GM23248 (cell line): ENCODE results near the gene PRPF40B. TPM values are rescaled to one million over a fixed set of nuclear protein-coding genes. Genes with fewer than 3 reads are reported as not detected.
"Not testable (repeated sequence)": the region's sequence is repeated elsewhere in the genome, so short reads cannot be mapped to it uniquely, and the experiment has no call there.

Experiments
- DNase-seq: peaks from one replicate; pipeline ENCODE4 v3.0.0-alpha.2; 2015
- H2AFZ ChIP-seq: fragments of 200-600 bp; sonication (generic); 2 replicates; pipeline ENCODE4 v1.6.1; 2016; ENCODE audit warnings: antibody characterized with exemption
- H3F3A ChIP-seq: fragments of 200-600 bp; sonication (generic); 2 replicates; pipeline ENCODE4 v1.6.1; 2016; ENCODE audit warnings: mild to moderate bottlenecking, antibody characterized with exemption, mixed run types; ENCODE audit not compliant: insufficient read depth
- H3K27ac ChIP-seq: fragments of 200-600 bp; sonication (generic); 2 replicates; pipeline ENCODE4 v1.5.1; 2016; ENCODE audit warnings: mild to moderate bottlenecking
- H3K27me3 ChIP-seq: fragments of 200-600 bp; sonication (generic); replicated peaks from 2 replicates; pipeline ENCODE4 v1.6.1; 2016; ENCODE audit warnings: mild to moderate bottlenecking; ENCODE audit not compliant: insufficient read depth
- H3K36me3 ChIP-seq: fragments of 200-600 bp; sonication (generic); 2 replicates; pipeline ENCODE4 v1.6.1; 2016; ENCODE audit warnings: low read depth, mild to moderate bottlenecking
- H3K4me1 ChIP-seq: fragments of 200-600 bp; sonication (generic); 2 replicates; pipeline ENCODE4 v1.6.1; 2016; ENCODE audit warnings: mild to moderate bottlenecking; ENCODE audit not compliant: insufficient read depth
- H3K4me2 ChIP-seq: fragments of 200-600 bp; sonication (generic); one replicate; pipeline ENCODE4 v1.6.1; 2016; ENCODE audit warnings: mild to moderate bottlenecking; ENCODE audit not compliant: unreplicated experiment
- H3K4me3 ChIP-seq: fragments of 200-600 bp; sonication (generic); 2 replicates; pipeline ENCODE4 v1.5.1; 2016; ENCODE audit warnings: mild to moderate bottlenecking
- H3K79me2 ChIP-seq: fragments of 200-600 bp; sonication (generic); 2 replicates; pipeline ENCODE4 v1.6.1; 2016; ENCODE audit warnings: mild to moderate bottlenecking; ENCODE audit not compliant: insufficient read depth
- H3K9ac ChIP-seq: fragments of 200-600 bp; sonication (generic); 2 replicates; pipeline ENCODE4 v1.6.1; 2016; ENCODE audit warnings: mild to moderate bottlenecking
- H3K9me2 ChIP-seq: fragments of 200-600 bp; sonication (generic); 2 replicates; pipeline ENCODE4 v1.6.1; 2016; ENCODE audit warnings: mixed run types, mild to moderate bottlenecking, moderate library complexity; ENCODE audit not compliant: insufficient read depth
- H3K9me3 ChIP-seq: fragments of 200-600 bp; sonication (generic); one replicate; pipeline ENCODE4 v1.6.1; 2017; ENCODE audit warnings: low read depth
- H4K20me1 ChIP-seq: fragments of 200-600 bp; sonication (generic); 2 replicates; pipeline ENCODE4 v1.6.0; 2016; ENCODE audit not compliant: insufficient read depth
- EZH2 ChIP-seq: fragments of 200-600 bp; sonication (generic); IDR thresholded peaks from 2 replicates; pipeline ENCODE4 v1.6.1; 2018; ENCODE audit warnings: antibody characterized with exemption, mild to moderate bottlenecking; ENCODE audit not compliant: insufficient read depth, poor library complexity, severe bottlenecking
- EZH2phosphoT487 ChIP-seq: fragments of 200-600 bp; sonication (generic); IDR thresholded peaks from 2 replicates; pipeline ENCODE4 v1.6.1; 2018; ENCODE audit warnings: antibody characterized with exemption, moderate library complexity, mild to moderate bottlenecking, low read depth; ENCODE audit not compliant: insufficient read depth
- WGBS, 2 experiments: methylation state at CpG; one replicate each; pipeline ENCODE4 v1.1.6; 2015 to 2017; ENCODE audit warnings: low lambda C conversion rate in 2 of 2, low coverage in 1 of 2; ENCODE audit errors: missing lambda C conversion rate in 2 of 2; 5-methylcytosine and 5-hydroxymethylcytosine counted together
- in situ Hi-C: fragments of 300-500 bp; cut with MboI; formaldehyde crosslinking; loops from 2 replicates; pipeline ENCODE4 v1.15.0; 2020
- polyA plus RNA-seq: library from polyadenylated mRNA; unstranded; fragments of >200 nt; fragmentation: Nextera tagmentation; extraction: Ambion mirVana; gene quantifications from 2 replicates; pipeline ENCODE4 v1.2.1, GENCODE V29; 2016
- total RNA-seq: library from RNA; depleted of rRNA; stranded (reverse); fragments of >200 nt; shearing (Covaris generic); gene quantifications from 2 replicates; pipeline ENCODE4 v1.2.3, GENCODE V29; 2014

PRPF40B gene
- total and polyA plus RNA-seq, 2 experiments from 2014 or later: 9.9 to 11.6 TPM

GRCh38 chr12:49588721-49589516, 34.4 kb upstream of the PRPF40B start:
- H3K27me3 ChIP-seq: no peaks in the 10 kb centered on the region

GRCh38 chr12:49598527-49598926, 24.8 kb upstream of the PRPF40B start:
- no peaks in the 10 kb centered on the region for H3K4me1 ChIP-seq
- 67 to 78% methylated on average over 10 of the region's 10 CpGs for WGBS, 2 experiments
- no peak for DNase-seq
- H3F3A ChIP-seq: no peaks in the 10 kb centered on the region
- H2AFZ ChIP-seq: no peak overlapping the region
- H3K9me3 ChIP-seq: no peaks in the 10 kb centered on the region
- no peak overlapping the region for H3K4me2 ChIP-seq
- no peak overlapping the region for H3K9ac ChIP-seq
- no peaks in the 10 kb centered on the region for H3K36me3 ChIP-seq
- TF ChIP-seq EZH2phosphoT487 (no peak), EZH2 (no peak)
- H3K79me2 ChIP-seq: no peaks in the 10 kb centered on the region
- no peak overlapping the region for H3K27ac ChIP-seq
- in situ Hi-C loops: no loop called here
- H3K4me3 ChIP-seq: no peak overlapping the region
- no peaks in the 10 kb centered on the region for H3K9me2 ChIP-seq
- H4K20me1 ChIP-seq: no peaks in the 10 kb centered on the region
- no peaks in the 10 kb centered on the region for H3K27me3 ChIP-seq

More at GRCh38 chr12:49588721-49589516, 34.4 kb upstream of the PRPF40B start:
- Histone ChIP-seq H3K27ac (no peak overlapping the region), H3K4me2 (no peak overlapping the region), H3K4me1 (no peaks in the 10 kb centered on the region), H3F3A (no peaks in the 10 kb centered on the region), H3K36me3 (no peaks in the 10 kb centered on the region), H3K9me3 (no peaks in the 10 kb centered on the region), H3K79me2 (no peaks in the 10 kb centered on the region), H3K9me2 (no peaks in the 10 kb centered on the region), H2AFZ (no peak overlapping the region), H3K9ac (no peak overlapping the region), H3K4me3 (no peak overlapping the region), H4K20me1 (no peaks in the 10 kb centered on the region)
- in situ Hi-C loops: no loop called here
- no peak for DNase-seq
- 75 to 83% methylated on average over 4 of the region's 4 CpGs for WGBS, 2 experiments
- TF ChIP-seq EZH2 (no peak), EZH2phosphoT487 (no peak)

- Histone ChIP-seq H3K4me3 (no peak overlapping the region), H3K27ac (no peak overlapping the region), H3F3A (no peaks in the 10 kb centered on the region), H3K9me2 (no peaks in the 10 kb centered on the region), H2AFZ (no peak overlapping the region), H3K4me1 (no peaks in the 10 kb centered on the region), H3K79me2 (no peaks in the 10 kb centered on the region), H4K20me1 (no peaks in the 10 kb centered on the region), H3K9ac (no peak overlapping the region), H3K9me3 (no peaks in the 10 kb centered on the region), H3K27me3 (no peaks in the 10 kb centered on the region), H3K4me2 (no peak overlapping the region), H3K36me3 (no peaks in the 10 kb centered on the region)
- DNase-seq: no peak
- WGBS, 2 experiments: 92 to 93% methylated on average over 8 of the region's 8 CpGs
- TF ChIP-seq EZH2: no peak
- no peak for TF ChIP-seq EZH2phosphoT487
- in situ Hi-C loops: no loop called here
Measured at GRCh38 chr12:49599961-49600360, 23.4 kb upstream of the PRPF40B start.

GRCh38 chr12:49603721-49604120, 19.6 kb upstream of the PRPF40B start:
- TF ChIP-seq EZH2phosphoT487 (no peak), EZH2 (no peak)
- no peak overlapping the region for H3K4me2 ChIP-seq
- WGBS, 2 experiments: 67 to 71% methylated on average over 1 of the region's 1 CpG
- no peaks in the 10 kb centered on the region for H4K20me1 ChIP-seq
- no peaks in the 10 kb centered on the region for H3K4me1 ChIP-seq
- no peaks in the 10 kb centered on the region for H3K9me2 ChIP-seq
- H3K9ac ChIP-seq: no peak overlapping the region
- no peak overlapping the region for H3K4me3 ChIP-seq
- no peaks in the 10 kb centered on the region for H3K79me2 ChIP-seq
- H3K9me3 ChIP-seq: no peaks in the 10 kb centered on the region
- no peak for DNase-seq
- no peaks in the 10 kb centered on the region for H3F3A ChIP-seq
- H3K27ac ChIP-seq: no peak overlapping the region
- H3K36me3 ChIP-seq: no peaks in the 10 kb centered on the region
- H2AFZ ChIP-seq: no peak overlapping the region
- H3K27me3 ChIP-seq: no peaks in the 10 kb centered on the region
- in situ Hi-C loops: no loop called here

GRCh38 chr12:49604856-49605255, 18.5 kb upstream of the PRPF40B start:
- no peak overlapping the region for H3K4me2 ChIP-seq
- no peak overlapping the region for H2AFZ ChIP-seq
- no peaks in the 10 kb centered on the region for H3F3A ChIP-seq
- no peak overlapping the region for H3K9ac ChIP-seq
- H3K4me3 ChIP-seq: no peak overlapping the region
- 59 to 60% methylated on average over 5 of the region's 5 CpGs for WGBS, 2 experiments
- no peaks in the 10 kb centered on the region for H4K20me1 ChIP-seq
- TF ChIP-seq EZH2 (no peak), EZH2phosphoT487 (no peak)
- H3K79me2 ChIP-seq: no peaks in the 10 kb centered on the region
- no peaks in the 10 kb centered on the region for H3K9me2 ChIP-seq
- no peak overlapping the region for H3K27ac ChIP-seq
- no peaks in the 10 kb centered on the region for H3K4me1 ChIP-seq
- in situ Hi-C loops: no loop called here
- no peaks in the 10 kb centered on the region for H3K27me3 ChIP-seq
- DNase-seq: no peak
- no peaks in the 10 kb centered on the region for H3K36me3 ChIP-seq
- no peaks in the 10 kb centered on the region for H3K9me3 ChIP-seq

GRCh38 chr12:49605539-49605938, 17.8 kb upstream of the PRPF40B start, which contains the start of gene FAM186B:
Gene FAM186B (minus strand): TSS chr12:49605639. CDS start chr12:49605477, 162 bp downstream.
- H3K36me3 ChIP-seq, H3K4me3 ChIP-seq, DNase-seq, H3K4me1 ChIP-seq, H3K27ac ChIP-seq, in situ Hi-C loops, H4K20me1 ChIP-seq, H3K79me2 ChIP-seq, H3K9me3 ChIP-seq, H2AFZ ChIP-seq, H3K9me2 ChIP-seq, H3K4me2 ChIP-seq, H3F3A ChIP-seq, H3K9ac ChIP-seq, H3K27me3 ChIP-seq: not testable (repeated sequence)
- WGBS, 2 experiments: 94 to 97% methylated on average over 4 of the region's 4 CpGs
